HG03354 (cell line): ENCODE data around the gene SVOPL.
"Not testable (repeated sequence)": the region's sequence is repeated elsewhere in the genome, so short reads cannot be mapped to it uniquely, and the experiment has no call there.

Experiments
- ATAC-seq: cut with Tn5 transposase; IDR thresholded peaks from one replicate; pipeline ENCODE4 v1.9.1; 2021; ENCODE audit warnings: mild to moderate bottlenecking; ENCODE audit not compliant: unreplicated experiment, poor library complexity, severe bottlenecking

SVOPL gene

GRCh38 chr7:138710536-138711385 lies 9.6 kb upstream of the SVOPL start:
- ATAC-seq = no peak

- no peak for ATAC-seq
Observed at GRCh38 chr7:138705167-138705566, 4.0 kb upstream of the SVOPL start.

GRCh38 chr7:138701537-138701923 lies 368 bp upstream of the SVOPL start:
- ATAC-seq = no peak

GRCh38 chr7:138699661-138700060 lies 1.5 kb downstream of the SVOPL start:
- no peak for ATAC-seq

- no peak for ATAC-seq
Observed at GRCh38 chr7:138698281-138698680, 2.9 kb downstream of the SVOPL start.

- ATAC-seq = no peak
Observed at GRCh38 chr7:138697535-138698182, 3.5 kb downstream of the SVOPL start.

- not testable (repeated sequence) for ATAC-seq
Observed at GRCh38 chr7:138695776-138696175, 5.4 kb downstream of the SVOPL start.

- ATAC-seq = no peak
Observed at GRCh38 chr7:138695106-138695505, 6.1 kb downstream of the SVOPL start.

GRCh38 chr7:138691178-138691577 lies 10.0 kb downstream of the SVOPL start:
- no peak for ATAC-seq

GRCh38 chr7:138690495-138690894 lies 10.7 kb downstream of the SVOPL start:
- ATAC-seq = no peak

GRCh38 chr7:138688037-138688436 lies 13.1 kb downstream of the SVOPL start:
- not testable (repeated sequence) for ATAC-seq

- ATAC-seq = no peak
Observed at GRCh38 chr7:138684340-138684739, 16.8 kb downstream of the SVOPL start.

- no peak for ATAC-seq
Observed at GRCh38 chr7:138679793-138680192, 21.4 kb downstream of the SVOPL start.

GRCh38 chr7:138670594-138670993 lies 30.6 kb downstream of the SVOPL start:
- no peak for ATAC-seq

GRCh38 chr7:138669364-138669763 lies 31.8 kb downstream of the SVOPL start:
- ATAC-seq = no peak

- no peak for ATAC-seq
Observed at GRCh38 chr7:138668946-138669345, 32.2 kb downstream of the SVOPL start.

- ATAC-seq = no peak
Observed at GRCh38 chr7:138668229-138668596, 32.9 kb downstream of the SVOPL start.

GRCh38 chr7:138667535-138668228 lies 33.5 kb downstream of the SVOPL start:
- no peak for ATAC-seq

GRCh38 chr7:138666385-138666784 lies 34.8 kb downstream of the SVOPL start:
- ATAC-seq = no peak

- no peak for ATAC-seq
Observed at GRCh38 chr7:138665669-138666140, 35.5 kb downstream of the SVOPL start.

GRCh38 chr7:138665249-138665648 lies 35.9 kb downstream of the SVOPL start:
- no peak for ATAC-seq
